ENCODE measurements around the gene DYDC2. TPM values are rescaled to one million over a fixed set of nuclear protein-coding genes. Genes with fewer than 3 reads are reported as not detected.
A peak's percentile ranks its signal among the peaks of the same experiment; 100 is the strongest.

Gene DYDC2, protein sequence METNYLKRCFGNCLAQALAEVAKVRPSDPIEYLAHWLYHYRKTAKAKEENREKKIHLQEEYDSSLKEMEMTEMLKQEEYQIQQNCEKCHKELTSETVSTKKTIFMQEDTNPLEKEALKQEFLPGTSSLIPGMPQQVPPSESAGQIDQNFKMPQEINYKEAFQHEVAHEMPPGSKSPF
- not detected for total RNA-seq

DNA sequence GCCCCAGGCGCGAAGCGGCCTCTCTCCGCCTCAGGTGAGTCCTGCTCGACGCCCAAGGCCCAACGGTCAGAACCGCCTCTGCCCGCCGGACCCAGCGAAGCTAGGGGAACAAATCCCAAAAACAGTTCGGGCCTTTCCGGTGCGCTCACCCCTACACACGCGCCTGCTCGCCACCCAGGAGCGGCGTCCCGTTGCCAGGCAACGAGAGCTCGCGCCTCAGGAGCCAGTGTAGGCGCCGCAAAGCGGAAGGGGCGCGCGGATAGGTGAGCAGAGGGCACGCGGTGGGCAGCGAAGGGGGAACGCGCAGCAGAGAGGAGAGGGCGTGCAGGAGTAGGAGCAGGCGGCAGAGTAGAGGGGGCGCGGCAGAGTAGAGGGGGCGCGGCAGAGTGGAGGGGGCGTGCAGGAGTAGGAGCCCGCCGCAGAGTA, at the start of gene DYDC2, which contains the start of gene DYDC1:
TSS of gene DYDC2 (plus strand) at position 219 of the 426 bp plus-strand sequence. CDS start 5,663 bp downstream, outside the sequence.
TSS of gene DYDC1 (minus strand) at position 193 of the 426 bp plus-strand sequence. CDS start 4,154 bp downstream, outside the sequence.
- no peak for DNase-seq (ENCODE audit: low spot score)
- no peaks in the 10 kb centered on the region for H3K27me3 ChIP-seq
- peaks cover 0 to 14% of the 10 kb centered on the region in 2 donors for H3K4me1 ChIP-seq
- no peak within 1 kb of the TSS for H3K27ac ChIP-seq
- TF ChIP-seq, protein P1, sequence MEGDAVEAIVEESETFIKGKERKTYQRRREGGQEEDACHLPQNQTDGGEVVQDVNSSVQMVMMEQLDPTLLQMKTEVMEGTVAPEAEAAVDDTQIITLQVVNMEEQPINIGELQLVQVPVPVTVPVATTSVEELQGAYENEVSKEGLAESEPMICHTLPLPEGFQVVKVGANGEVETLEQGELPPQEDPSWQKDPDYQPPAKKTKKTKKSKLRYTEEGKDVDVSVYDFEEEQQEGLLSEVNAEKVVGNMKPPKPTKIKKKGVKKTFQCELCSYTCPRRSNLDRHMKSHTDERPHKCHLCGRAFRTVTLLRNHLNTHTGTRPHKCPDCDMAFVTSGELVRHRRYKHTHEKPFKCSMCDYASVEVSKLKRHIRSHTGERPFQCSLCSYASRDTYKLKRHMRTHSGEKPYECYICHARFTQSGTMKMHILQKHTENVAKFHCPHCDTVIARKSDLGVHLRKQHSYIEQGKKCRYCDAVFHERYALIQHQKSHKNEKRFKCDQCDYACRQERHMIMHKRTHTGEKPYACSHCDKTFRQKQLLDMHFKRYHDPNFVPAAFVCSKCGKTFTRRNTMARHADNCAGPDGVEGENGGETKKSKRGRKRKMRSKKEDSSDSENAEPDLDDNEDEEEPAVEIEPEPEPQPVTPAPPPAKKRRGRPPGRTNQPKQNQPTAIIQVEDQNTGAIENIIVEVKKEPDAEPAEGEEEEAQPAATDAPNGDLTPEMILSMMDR (IDR thresholded peaks at IDR 0.05) = no peak
- no peaks in the 10 kb centered on the region for H3K36me3 ChIP-seq
- H3K4me3 ChIP-seq = peak within 1 kb of the TSS; percentile 20 to 44
- H3K9me3 ChIP-seq = no peaks in the 10 kb centered on the region

DNA sequence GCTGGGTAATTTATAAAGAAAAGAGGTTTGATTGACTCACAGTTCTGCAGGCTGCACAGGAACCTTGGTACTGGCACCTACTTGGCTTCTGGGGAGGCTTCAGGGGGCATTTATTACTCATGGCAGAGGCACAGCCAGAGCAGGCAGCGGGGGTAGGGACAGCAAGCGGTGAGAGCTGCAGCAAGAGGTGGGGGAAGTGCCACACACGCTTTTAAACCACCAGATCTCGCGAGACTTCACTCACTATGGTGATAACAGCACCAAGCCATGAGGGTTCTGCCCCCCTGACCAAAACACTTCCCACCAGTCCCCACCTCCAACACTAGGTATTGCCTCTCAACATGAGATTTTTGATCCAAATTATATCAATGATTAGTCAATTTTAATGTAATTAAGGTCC, 43.1 kb upstream of the DYDC2 start:
- Histone ChIP-seq H3K4me3 (no peak overlapping the region), H3K27me3 (no peaks in the 10 kb centered on the region), H3K27ac (no peak overlapping the region), H3K9me3 (no peaks in the 10 kb centered on the region), H3K4me1 (no peaks in the 10 kb centered on the region), H3K36me3 (no peaks in the 10 kb centered on the region)
- TF ChIP-seq, protein P1 (IDR thresholded peaks at IDR 0.05) = no peak
- no peak for DNase-seq (ENCODE audit: low spot score)

DNA sequence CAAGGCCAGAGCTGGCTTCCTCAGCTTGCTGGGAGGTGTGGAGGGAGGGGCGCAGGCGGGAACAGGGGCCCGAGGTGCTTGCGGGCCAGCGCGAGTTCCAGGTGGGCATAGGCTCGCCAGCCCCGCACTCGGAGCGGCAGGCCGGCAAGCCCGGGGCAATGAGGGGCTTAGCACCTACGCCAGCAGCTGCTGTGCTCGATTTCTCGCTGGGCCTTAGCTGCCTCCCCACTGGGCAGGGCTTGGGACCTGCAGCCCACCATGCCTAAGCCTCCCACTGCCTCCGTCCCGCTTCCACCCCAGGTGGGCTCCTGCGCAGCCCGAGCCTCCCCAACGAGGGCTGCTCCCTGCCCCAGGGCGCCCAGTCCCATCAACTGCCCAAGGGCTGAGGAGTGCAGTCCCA, 41.2 kb upstream of the DYDC2 start:
- Histone ChIP-seq H3K4me1 (no peaks in the 10 kb centered on the region), H3K4me3 (no peak overlapping the region), H3K9me3 (no peaks in the 10 kb centered on the region), H3K36me3 (no peaks in the 10 kb centered on the region), H3K27ac (no peak overlapping the region), H3K27me3 (no peaks in the 10 kb centered on the region)
- TF ChIP-seq, protein P1 (IDR thresholded peaks at IDR 0.05) = no peak
- no peak for DNase-seq (ENCODE audit: low spot score)

DNA sequence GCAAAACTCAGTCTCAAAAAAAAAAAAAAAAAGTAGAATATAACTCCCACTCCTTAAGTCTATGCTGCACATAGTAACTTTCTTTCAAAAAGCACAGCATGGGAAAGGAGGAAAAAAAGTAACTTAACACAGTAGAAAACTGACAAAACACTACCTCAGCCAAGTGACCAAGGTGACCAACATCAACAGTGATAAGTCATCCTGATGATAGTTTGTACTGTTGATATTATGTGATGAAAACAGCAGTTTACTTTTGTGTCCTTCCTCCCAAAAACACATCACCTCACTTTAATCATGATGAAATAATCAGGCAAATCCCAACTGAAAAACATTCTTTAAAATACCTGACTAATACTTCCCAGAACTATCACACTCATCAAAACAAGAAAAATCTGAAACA, 37.8 kb upstream of the DYDC2 start:
- DNase-seq (ENCODE audit: low spot score) = no peak
- no peaks in the 10 kb centered on the region for H3K4me1 ChIP-seq
- H3K27ac ChIP-seq = no peak overlapping the region
- H3K9me3 ChIP-seq = no peaks in the 10 kb centered on the region
- TF ChIP-seq, protein P1 (IDR thresholded peaks at IDR 0.05) = no peak
- H3K36me3 ChIP-seq = no peaks in the 10 kb centered on the region
- H3K4me3 ChIP-seq = no peak overlapping the region
- no peaks in the 10 kb centered on the region for H3K27me3 ChIP-seq

DNA sequence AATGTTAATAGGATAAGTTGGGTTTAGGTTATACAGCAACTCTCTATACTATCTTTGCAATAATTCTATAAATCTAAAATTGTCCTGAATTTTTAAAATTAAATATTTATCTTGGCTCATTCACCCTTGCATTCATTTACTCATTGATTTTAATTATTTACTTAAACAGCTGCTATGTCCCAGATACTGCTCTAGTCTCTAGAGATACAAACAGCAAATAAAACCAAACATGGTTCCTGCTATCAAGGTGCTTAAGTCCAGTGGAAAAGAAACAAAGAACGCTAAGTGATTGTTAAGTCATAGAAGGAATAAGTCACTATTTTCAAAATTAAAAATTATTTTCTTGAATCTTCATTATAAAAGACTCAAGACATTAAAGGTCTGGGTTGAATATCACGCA, 37.3 kb upstream of the DYDC2 start:
- TF ChIP-seq, protein P1 (IDR thresholded peaks at IDR 0.05) = no peak
- no peak for DNase-seq (ENCODE audit: low spot score)
- no peaks in the 10 kb centered on the region for H3K36me3 ChIP-seq
- no peak overlapping the region for H3K27ac ChIP-seq
- H3K27me3 ChIP-seq = no peaks in the 10 kb centered on the region
- H3K4me1 ChIP-seq = no peaks in the 10 kb centered on the region
- no peak overlapping the region for H3K4me3 ChIP-seq
- H3K9me3 ChIP-seq = no peaks in the 10 kb centered on the region

All from right atrium auricular region (tissue), 2 donors.